Stimulated activated CD8-positive, alpha-beta memory T cell treated with anti-CD3 and anti-CD28 coated beads, Interleukin-15, amount 100 ng/mL, for 4 hours (primary cell): ENCODE data around the gene FAM114A2.
"Not testable (repeated sequence)": the region's sequence is repeated elsewhere in the genome, so short reads cannot be mapped to it uniquely, and the experiment has no call there.

Source experiments
- DNase-seq, 2 donors: peaks; one replicate each; pipeline ENCODE4 v3.0.0-alpha.2; 2020; ENCODE audit warnings: low read depth in 2 of 2

The FAM114A2 gene

DNA sequence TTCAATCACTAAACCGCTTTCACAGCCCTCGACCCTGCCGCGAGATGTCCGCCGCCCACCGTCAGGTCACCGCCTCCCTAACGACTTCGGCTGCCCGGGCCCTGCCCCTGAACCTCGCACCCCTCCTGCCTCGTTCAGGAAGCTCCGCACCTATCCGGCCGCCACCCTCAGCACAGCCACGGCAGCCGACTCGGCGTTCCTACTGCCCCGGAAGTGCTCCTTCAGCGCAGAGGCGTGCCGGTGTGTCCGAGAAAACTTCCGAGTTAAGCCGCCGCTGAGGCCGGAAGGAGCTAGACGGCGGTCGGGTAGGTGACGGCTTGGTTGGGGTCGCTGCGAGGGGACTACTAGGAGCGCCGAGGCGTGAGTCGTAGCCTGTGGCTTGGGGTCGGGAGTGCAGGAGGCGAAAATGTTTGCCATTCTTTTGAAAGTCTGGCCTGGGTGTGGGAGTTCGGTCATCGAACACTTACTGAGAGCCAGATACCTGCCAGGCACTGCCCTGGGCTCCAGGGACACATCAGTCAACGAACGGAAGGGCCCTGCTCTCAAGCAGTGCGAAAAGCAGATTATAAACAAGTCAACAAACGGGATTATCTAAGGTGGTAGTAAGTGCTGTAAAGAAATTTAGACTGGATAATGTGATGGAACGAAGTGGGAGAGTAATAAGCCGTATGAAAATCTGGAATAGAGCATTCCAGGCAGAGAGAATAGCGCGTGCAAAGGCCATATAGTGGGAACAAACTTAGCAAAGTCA lies at the start of gene FAM114A2, which contains the start of gene MFAP3:
Gene FAM114A2, minus strand, starts transcription at position 204 of the 751 bp plus-strand sequence. CDS start 3,957 bp downstream, outside the sequence.
Gene MFAP3, plus strand, starts transcription at position 261 of the 751 bp plus-strand sequence. CDS start 10,756 bp downstream, outside the sequence.
- DNase-seq: peak; percentile 75 to 80

GRCh38 chr5:154087260-154087659 lies 48.5 kb upstream of the FAM114A2 start:
- no peak for DNase-seq

GRCh38 chr5:154086641-154087040 lies 47.9 kb upstream of the FAM114A2 start:
- no peak for DNase-seq

- no peak for DNase-seq
Observed at GRCh38 chr5:154086146-154086545, 47.4 kb upstream of the FAM114A2 start.

GRCh38 chr5:154084062-154084639 lies 45.4 kb upstream of the FAM114A2 start:
- DNase-seq: no peak

DNA sequence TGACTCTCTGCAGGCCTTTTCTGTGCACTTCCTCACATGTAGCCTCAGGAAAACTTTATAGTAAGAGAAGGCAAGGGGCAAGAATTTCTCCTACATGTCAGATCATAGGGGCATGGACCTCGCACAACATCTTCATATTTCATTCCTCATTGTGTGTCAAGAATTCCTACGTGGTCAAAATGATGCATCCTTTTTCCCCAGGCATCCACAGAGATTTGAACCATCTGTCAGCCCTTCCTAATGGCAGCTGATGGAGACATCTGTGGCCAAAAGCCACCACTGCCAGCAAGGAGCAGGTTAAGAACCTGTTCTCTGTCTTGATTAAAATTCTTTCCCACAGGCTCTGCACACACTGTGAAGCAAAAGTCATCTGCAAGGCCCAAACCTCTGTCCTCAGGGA lies 42.5 kb upstream of the FAM114A2 start:
- DNase-seq: no peak

DNA sequence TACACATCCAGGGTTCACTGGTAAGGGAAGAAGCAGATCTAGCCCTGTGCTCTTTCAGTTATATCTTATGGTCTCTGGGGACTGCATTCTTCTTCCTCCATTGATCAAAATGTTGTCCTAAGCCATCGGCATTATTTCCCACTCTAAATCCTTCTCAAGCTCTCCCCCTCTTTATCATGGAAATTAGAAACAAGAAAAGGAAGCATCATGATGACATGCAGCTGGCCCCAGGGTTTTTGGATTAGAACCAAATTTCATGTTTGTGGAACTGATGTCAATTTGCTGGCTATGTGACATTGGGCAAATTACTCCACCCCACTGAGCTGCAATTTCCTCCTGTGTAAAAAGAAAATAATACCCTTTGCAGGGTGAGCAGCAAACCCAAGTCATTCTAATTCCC lies 39.6 kb upstream of the FAM114A2 start:
- no peak for DNase-seq

DNA sequence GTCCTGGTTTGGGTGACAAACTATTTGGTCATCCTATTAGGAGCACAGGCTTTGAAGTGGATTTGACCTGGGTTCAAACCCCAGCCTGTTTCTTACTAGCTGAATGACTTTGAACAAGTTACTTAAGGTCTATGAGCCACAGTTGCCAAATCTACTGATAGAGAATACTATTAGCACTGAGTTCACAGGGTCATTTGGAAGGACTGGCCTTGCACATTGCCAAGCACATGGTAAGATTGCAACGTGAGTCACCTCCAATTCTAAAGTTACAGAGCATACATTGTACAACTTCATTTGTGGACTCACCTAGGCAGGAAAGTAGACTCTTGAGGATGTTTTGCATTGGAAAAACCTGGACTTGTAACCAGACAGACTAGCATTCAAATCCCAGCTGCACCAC lies 39.0 kb upstream of the FAM114A2 start:
- DNase-seq: no peak

- no peak for DNase-seq
Observed at GRCh38 chr5:154076240-154076922, 37.7 kb upstream of the FAM114A2 start.

GRCh38 chr5:154072414-154073171 lies 33.9 kb upstream of the FAM114A2 start:
- DNase-seq: peak; percentile 60 to 64

DNA sequence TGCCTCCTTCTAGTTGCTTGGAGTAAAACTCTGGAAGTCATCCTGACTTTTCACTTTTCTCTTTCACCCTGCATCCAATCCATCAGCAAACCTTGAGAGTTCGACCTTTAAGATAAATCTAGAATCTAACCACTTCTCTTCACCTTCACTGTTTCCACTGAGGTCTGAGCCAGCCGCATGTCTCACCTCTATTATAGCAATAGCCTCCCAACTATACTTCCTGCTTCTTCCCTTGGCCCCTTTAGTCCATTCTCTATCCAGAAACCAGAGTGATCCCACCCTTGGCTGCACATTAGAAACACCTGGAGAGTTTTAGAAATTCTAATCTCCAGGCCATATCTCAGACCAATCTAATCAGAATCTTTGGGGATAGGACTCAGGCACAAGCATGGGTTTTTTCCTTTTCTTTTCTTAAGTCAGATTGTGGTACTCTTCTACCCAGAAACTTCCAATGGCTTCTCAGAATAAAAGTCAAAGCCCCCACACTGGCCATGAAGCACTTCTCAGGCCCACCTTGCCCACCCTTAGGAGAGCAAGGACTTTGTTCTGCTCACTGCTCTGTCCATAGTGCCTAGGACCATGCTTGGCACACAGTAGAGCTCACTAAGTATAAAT lies 33.2 kb upstream of the FAM114A2 start:
- no peak for DNase-seq

DNA sequence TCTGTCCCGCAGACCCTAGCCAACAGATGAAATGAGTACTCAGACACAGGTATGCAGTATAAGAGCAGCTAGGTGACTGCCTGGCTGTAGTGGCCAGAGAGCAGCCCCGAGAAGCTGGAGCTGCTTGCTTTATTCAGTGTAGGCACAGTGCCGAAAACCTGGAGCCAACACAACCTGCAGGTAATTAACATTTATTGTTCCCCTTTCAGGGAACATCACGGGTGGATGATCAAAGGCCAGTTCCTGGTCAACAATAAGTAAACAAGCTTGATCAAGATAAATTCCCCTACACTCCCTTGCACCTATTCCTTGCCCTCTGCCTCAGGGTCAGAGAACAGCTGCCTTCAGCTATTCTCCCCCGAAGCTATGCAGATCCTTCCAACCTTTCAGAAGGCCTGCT lies 31.1 kb upstream of the FAM114A2 start:
- not testable (repeated sequence) for DNase-seq

- no peak for DNase-seq
Observed at GRCh38 chr5:154065971-154066370, 27.3 kb upstream of the FAM114A2 start.

GRCh38 chr5:154063372-154063771 lies 24.7 kb upstream of the FAM114A2 start:
- DNase-seq: no peak

DNA sequence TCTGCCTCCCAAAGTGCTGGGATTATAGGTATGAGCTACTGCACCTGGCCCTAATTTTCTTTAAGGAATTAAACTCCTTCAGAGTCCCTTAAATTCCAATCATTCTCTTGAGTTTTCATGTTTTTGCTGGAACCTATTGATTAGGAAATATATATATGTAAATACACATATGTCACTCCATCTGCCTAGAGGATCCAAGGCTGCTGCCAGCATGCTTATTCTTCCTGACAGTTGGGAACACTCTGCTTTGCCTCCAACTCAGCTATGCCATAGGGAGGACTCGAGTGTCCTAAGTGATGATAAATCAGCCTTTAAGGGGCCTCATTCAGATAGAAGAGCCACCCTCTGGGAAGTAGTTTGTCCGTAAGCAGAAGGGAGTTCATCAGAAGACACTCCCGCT lies 21.9 kb upstream of the FAM114A2 start:
- no peak for DNase-seq

- no peak for DNase-seq
Observed at GRCh38 chr5:154059583-154059982, 20.9 kb upstream of the FAM114A2 start.

DNA sequence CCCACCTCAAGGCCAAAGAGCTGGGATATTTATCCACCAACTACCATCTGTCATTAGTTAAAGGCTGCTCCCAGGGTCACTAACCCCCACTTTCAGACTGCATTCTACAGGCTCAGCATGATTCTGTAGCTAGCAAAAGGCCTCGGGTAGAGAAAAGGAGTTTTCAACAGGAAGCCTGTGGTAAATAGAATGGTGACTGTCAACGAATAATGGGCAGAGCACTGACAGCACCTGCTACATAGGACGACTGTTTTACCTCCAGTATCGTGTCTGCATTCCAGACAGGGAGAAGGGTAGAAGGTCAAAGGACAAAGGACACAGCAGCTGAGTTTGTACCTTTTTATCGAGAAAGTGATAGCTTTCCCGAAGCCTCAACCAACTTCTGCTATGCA lies 20.3 kb upstream of the FAM114A2 start:
- DNase-seq: no peak

DNA sequence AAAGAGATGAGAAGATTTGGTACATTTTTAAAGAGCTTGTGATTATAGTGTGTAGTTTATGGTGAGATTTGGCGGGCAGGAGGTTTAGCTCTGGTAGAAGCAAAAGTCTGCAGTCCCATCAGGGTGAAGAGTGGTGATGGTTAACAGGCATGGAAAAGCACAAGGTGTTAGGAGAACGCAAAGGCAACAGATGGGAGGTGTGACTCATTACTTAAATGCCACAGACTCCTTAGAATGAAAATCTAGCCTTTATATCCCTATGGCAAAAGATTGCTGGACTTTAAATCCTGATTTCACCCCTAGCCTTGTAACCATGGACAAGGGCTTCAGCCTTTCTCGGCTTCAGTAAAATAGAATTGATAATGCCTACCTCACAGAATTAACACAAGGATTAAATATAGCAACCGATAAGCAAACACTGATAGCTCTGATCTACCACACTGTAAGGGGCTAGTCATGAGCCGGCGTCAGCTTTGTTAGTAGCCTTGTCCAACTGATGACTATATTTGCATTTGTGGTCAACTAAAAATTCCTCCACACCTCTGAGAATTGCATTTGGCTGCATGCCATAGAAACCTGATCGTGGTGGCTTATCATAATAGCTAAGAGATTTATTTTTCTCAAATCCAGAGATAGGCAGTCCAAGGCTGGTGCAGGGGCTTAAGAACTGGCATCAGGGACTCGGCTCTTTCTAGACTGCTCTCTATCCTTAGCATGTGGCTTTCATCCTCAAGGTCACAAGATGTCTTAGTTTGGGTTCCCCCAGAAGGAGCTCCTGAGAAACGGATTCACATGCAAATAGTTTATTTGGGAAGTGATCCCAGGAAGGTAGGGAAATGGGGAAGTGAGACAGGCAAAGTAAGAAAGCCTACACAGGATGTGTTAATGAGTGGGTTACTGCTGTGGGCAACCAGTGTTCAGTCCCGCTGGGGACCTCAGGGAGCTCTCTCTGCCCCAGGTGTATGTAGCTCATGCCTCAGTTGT lies 19.6 kb upstream of the FAM114A2 start:
- DNase-seq: no peak

DNA sequence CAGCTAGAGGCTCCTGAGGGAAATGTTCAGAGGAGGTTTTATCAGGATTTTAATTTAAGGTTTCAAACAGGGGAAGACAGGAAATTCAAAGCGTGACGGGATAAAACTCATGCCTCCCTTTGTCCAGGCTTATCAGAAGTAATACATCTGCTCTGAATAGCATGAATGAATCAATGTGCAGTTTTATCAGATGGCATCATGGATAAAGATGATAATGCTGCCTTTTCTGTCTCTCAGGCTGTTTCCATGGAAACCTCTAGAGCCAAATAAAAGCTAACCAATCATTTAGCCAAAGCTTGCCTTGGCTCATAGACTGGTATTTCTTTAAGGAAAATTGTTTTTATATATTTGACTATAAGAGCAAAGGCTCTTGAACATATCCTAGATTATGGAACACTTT lies 16.5 kb upstream of the FAM114A2 start:
- DNase-seq: no peak

DNA sequence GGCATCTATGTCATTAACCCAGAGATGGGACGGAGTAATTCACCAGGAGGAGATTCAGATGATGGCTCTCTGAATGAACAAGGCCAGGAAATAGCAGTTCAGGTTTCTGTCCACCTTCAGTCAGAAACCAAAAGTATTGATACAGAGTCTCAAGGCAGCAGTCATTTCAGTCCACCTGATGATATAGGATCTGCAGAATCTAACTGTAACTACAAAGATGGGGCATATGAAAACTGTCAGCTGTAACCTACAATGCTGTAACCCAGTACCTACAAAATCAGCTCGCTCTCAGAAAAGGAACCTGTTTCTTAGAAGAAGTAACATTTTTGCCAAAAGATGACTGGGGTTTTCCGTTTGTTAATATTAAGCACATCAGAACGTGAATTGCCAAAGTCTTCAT lies 14.8 kb upstream of the FAM114A2 start:
- no peak for DNase-seq
